Dermis blood vessel endothelial cell (primary cell): ENCODE data around the gene DDX50. TPM values are rescaled to one million over a fixed set of nuclear protein-coding genes. Genes with fewer than 3 reads are reported as not detected.
"Not testable (repeated sequence)": the region's sequence is repeated elsewhere in the genome, so short reads cannot be mapped to it uniquely, and the experiment has no call there.

Source experiments
- DNase-seq: peaks from one replicate; pipeline ENCODE4 v3.0.0; 2010
- total RNA-seq: library from RNA; depleted of rRNA; stranded (reverse); fragments of >200 nt; gene quantifications from 2 replicates; pipeline ENCODE4 v1.2.3, GENCODE V29; 2014

The DDX50 gene
- total RNA-seq, 1 donor from 2014 or later: 49.0 TPM

- no peak for DNase-seq
Measured at GRCh38 chr10:68900427-68901104, 549 bp upstream of the DDX50 start.

GRCh38 chr10:68902382-68902781 is 1.3 kb downstream of the DDX50 start:
- DNase-seq: no peak

GRCh38 chr10:68924593-68924992 is 23.5 kb downstream of the DDX50 start:
- no peak for DNase-seq

GRCh38 chr10:68925489-68925888 is 24.4 kb downstream of the DDX50 start:
- no peak for DNase-seq

- not testable (repeated sequence) for DNase-seq
Measured at GRCh38 chr10:68929157-68929556, 28.0 kb downstream of the DDX50 start.

- DNase-seq: not testable (repeated sequence)
Measured at GRCh38 chr10:68929888-68930287, 28.8 kb downstream of the DDX50 start.

GRCh38 chr10:68932860-68933259 is 31.7 kb downstream of the DDX50 start:
- not testable (repeated sequence) for DNase-seq

- DNase-seq: no peak
Measured at GRCh38 chr10:68934994-68935393, 33.9 kb downstream of the DDX50 start.

GRCh38 chr10:68938117-68938516 is 37.0 kb downstream of the DDX50 start:
- DNase-seq: peak; percentile 9

- no peak for DNase-seq
Measured at GRCh38 chr10:68938884-68939283, 37.8 kb downstream of the DDX50 start.

GRCh38 chr10:68940917-68941316 is 39.8 kb downstream of the DDX50 start:
- DNase-seq: not testable (repeated sequence)

- no peak for DNase-seq
Measured at GRCh38 chr10:68950598-68950997, 49.5 kb downstream of the DDX50 start.

- DNase-seq: no peak
Measured at GRCh38 chr10:68954904-68955303, 53.8 kb downstream of the DDX50 start.

GRCh38 chr10:68955355-68955831 is 54.3 kb downstream of the DDX50 start:
- no peak for DNase-seq

GRCh38 chr10:68955832-68956532 is 54.9 kb downstream of the DDX50 start, which contains the start of gene DDX21:
DDX21 (plus strand) TSS chr10:68956170; CDS start chr10:68956226, 56 bp downstream.
- DNase-seq: peak; percentile 95

- no peak for DNase-seq
Measured at GRCh38 chr10:68957284-68957615, 56.1 kb downstream of the DDX50 start.

GRCh38 chr10:68957654-68958053 is 56.5 kb downstream of the DDX50 start:
- peak; percentile 27 for DNase-seq

GRCh38 chr10:68959695-68960527 is 58.8 kb downstream of the DDX50 start:
- no peak for DNase-seq

GRCh38 chr10:68963151-68963550 is 62.0 kb downstream of the DDX50 start:
- peak; percentile 34 for DNase-seq

GRCh38 chr10:68973975-68974374 is 72.9 kb downstream of the DDX50 start:
- DNase-seq: no peak

- not testable (repeated sequence) for DNase-seq
Measured at GRCh38 chr10:68975936-68976473, 74.9 kb downstream of the DDX50 start.

GRCh38 chr10:68979738-68980137 is 78.6 kb downstream of the DDX50 start:
- DNase-seq: not testable (repeated sequence)

GRCh38 chr10:68981074-68981473 is 80.0 kb downstream of the DDX50 start:
- DNase-seq: peak; percentile 31
